BE2C (cell line): ENCODE results near the gene PGP.

Experiments used
- DNase-seq: peaks from one replicate; pipeline ENCODE4 v3.0.0-alpha.2; 2020
- H3K27me3 ChIP-seq: fragments of 250-450 bp; sonication (Bioruptor Pico); 2 replicates; pipeline ENCODE4 v1.5.1; 2020; ENCODE audit warnings: mild to moderate bottlenecking
- H3K36me3 ChIP-seq: fragments of 250-450 bp; sonication (Bioruptor Pico); 2 replicates; pipeline ENCODE4 v1.5.1; 2020; ENCODE audit warnings: mild to moderate bottlenecking
- H3K4me1 ChIP-seq: fragments of 250-450 bp; sonication (Bioruptor Pico); 2 replicates; pipeline ENCODE4 v1.5.1; 2020
- H3K4me3 ChIP-seq: 2 replicates; pipeline ENCODE4 v1.5.1; 2011; ENCODE audit warnings: low read depth, low read length
- H3K9me3 ChIP-seq: fragments of 250-450 bp; sonication (Bioruptor Pico); 2 replicates; pipeline ENCODE4 v1.5.1; 2020
- TF ChIP-seq, protein P1 (sequence below): IDR thresholded peaks from 2 replicates; pipeline ENCODE4 v1.5.1; 2012; ENCODE audit warnings: mild to moderate bottlenecking, low read depth, low read length

PGP gene

GRCh38 chr16:2199621-2200139 lies 15.0 kb downstream of the PGP start:
- Histone ChIP-seq H3K4me3 (no peak overlapping the region), H3K36me3 (no peaks in the 10 kb centered on the region), H3K27me3 (no peaks in the 10 kb centered on the region), H3K9me3 (no peaks in the 10 kb centered on the region), H3K4me1 (peaks cover 8% of the 10 kb centered on the region)
- no peak for DNase-seq
- TF ChIP-seq, protein P1, sequence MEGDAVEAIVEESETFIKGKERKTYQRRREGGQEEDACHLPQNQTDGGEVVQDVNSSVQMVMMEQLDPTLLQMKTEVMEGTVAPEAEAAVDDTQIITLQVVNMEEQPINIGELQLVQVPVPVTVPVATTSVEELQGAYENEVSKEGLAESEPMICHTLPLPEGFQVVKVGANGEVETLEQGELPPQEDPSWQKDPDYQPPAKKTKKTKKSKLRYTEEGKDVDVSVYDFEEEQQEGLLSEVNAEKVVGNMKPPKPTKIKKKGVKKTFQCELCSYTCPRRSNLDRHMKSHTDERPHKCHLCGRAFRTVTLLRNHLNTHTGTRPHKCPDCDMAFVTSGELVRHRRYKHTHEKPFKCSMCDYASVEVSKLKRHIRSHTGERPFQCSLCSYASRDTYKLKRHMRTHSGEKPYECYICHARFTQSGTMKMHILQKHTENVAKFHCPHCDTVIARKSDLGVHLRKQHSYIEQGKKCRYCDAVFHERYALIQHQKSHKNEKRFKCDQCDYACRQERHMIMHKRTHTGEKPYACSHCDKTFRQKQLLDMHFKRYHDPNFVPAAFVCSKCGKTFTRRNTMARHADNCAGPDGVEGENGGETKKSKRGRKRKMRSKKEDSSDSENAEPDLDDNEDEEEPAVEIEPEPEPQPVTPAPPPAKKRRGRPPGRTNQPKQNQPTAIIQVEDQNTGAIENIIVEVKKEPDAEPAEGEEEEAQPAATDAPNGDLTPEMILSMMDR, result no peak

- no peak overlapping the region for H3K4me3 ChIP-seq
- H3K36me3 ChIP-seq, result no peaks in the 10 kb centered on the region
- TF ChIP-seq, protein P1, result no peak
- no peaks in the 10 kb centered on the region for H3K27me3 ChIP-seq
- no peaks in the 10 kb centered on the region for H3K9me3 ChIP-seq
- peaks cover 14% of the 10 kb centered on the region for H3K4me1 ChIP-seq
- DNase-seq, result peak; percentile 8
Observed at GRCh38 chr16:2199095-2199494, 15.5 kb downstream of the PGP start.

DNA sequence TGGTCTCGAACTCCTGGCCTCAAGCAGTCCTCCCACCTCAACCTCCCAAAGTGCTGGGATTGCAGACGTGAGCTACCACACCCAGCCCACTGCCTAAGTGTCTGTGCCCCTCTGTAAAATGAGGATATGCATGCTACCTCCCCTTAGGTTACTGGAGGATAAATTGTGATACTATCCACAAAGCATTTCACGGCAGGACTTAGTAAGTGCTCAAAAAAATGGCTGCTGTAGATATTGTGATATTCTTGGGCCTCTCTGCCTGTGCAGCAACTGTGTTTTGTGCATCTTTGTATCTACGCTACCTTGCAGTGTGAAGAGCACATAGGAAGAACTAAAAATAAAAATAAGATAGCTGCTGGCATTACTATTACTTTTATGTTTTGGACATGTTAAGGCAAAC lies 16.4 kb downstream of the PGP start:
- H3K9me3 ChIP-seq, result no peaks in the 10 kb centered on the region
- H3K4me3 ChIP-seq, result no peak overlapping the region
- peaks cover 17% of the 10 kb centered on the region for H3K4me1 ChIP-seq
- no peak for DNase-seq
- TF ChIP-seq, protein P1, result no peak
- H3K36me3 ChIP-seq, result no peaks in the 10 kb centered on the region
- no peaks in the 10 kb centered on the region for H3K27me3 ChIP-seq

DNA sequence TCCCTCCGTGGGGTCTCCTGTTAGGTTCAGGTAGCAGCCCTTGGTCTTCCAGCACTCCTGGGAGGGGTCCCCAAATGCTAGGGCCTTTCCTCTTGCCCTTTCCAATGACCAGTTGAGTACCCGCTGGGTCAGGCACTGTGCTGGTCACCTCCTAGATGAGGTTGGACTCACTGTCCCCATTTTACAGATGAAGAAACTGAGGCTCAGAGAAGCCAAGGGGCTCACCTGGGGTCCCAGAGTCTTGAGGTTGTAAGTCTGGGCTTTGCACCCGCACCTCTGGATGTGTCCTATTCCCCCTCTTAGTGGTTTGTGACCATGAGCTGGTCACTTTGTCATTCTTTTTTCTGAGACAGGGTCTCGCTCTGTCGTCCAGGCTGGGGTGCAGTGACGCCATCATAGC lies 16.9 kb downstream of the PGP start:
- Histone ChIP-seq H3K27me3 (no peaks in the 10 kb centered on the region), H3K9me3 (no peaks in the 10 kb centered on the region)

DNA sequence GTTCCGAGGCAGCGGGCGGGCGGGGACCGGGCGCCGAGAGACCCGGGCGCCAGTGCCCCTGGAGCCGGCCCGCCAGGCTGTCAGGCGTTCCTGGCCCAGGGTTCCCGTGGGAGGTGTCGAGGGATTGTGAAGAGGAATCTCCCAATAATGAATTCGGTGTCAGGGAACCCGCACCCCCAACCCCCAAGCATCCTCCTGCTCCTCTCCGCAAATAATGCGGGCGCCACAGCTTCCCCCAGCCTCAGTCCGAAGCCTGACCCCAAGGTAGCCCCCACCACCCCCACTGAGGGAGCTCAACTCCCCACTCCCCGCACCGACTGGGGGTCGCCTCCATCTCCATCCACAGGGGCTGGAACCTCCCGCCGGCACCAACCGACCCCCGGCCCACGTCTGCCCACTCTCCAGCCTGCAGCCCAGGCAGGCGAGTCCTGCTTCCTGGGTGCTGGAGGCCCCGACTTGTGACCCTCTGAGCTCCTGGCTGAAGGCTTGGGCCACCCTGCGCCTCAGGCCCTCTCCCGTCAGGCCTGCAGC lies 17.6 kb downstream of the PGP start:
- DNase-seq, result no peak
- H3K4me3 ChIP-seq, result no peak overlapping the region; the same call in 1 of the 2 replicates
- H3K27me3 ChIP-seq, result no peaks in the 10 kb centered on the region
- TF ChIP-seq, protein P1, result no peak
- no peaks in the 10 kb centered on the region for H3K36me3 ChIP-seq
- no peaks in the 10 kb centered on the region for H3K9me3 ChIP-seq
- peaks cover 17% of the 10 kb centered on the region for H3K4me1 ChIP-seq

More for the DNA sequence above, 16.9 kb downstream of the PGP start:
- Histone ChIP-seq H3K4me1 (peaks cover 17% of the 10 kb centered on the region), H3K36me3 (no peaks in the 10 kb centered on the region), H3K4me3 (no peak overlapping the region)
- DNase-seq, result no peak
- TF ChIP-seq, protein P1, result no peak

GRCh38 chr16:2196162-2196980 lies 18.3 kb downstream of the PGP start, which contains the start of gene CASKIN1:
Gene CASKIN1, minus strand, starts transcription at chr16:2196605. Its CDS starts 173 bp downstream, at chr16:2196432.
- peak; percentile 55 for DNase-seq
- Histone ChIP-seq H3K4me3 (peak within 1 kb of the TSS; percentile 62), H3K4me1 (peaks cover 17% of the 10 kb centered on the region), H3K27me3 (no peaks in the 10 kb centered on the region), H3K36me3 (no peaks in the 10 kb centered on the region), H3K9me3 (no peaks in the 10 kb centered on the region)
- TF ChIP-seq, protein P1, result no peak
